OCI-LY1 (cell line): ENCODE measurements around the gene CRNN.

ENCODE experiments used
- EZH2 ChIP-seq: fragments of 200-600 bp; sonication (generic), shearing (Covaris generic); IDR thresholded peaks from 2 replicates; pipeline ENCODE4 v1.8.0; 2017; ENCODE audit warnings: borderline replicate concordance, mixed run types, mild to moderate bottlenecking, antibody characterized with exemption, low read length, moderate library complexity, mixed read lengths
- TF ChIP-seq, protein P1 (sequence below): fragments of 200-600 bp; sonication (generic), shearing (Covaris generic); IDR thresholded peaks from 2 replicates; pipeline ENCODE4 v1.5.1; 2017; ENCODE audit warnings: mild to moderate bottlenecking, antibody characterized with exemption, low read length, moderate library complexity, mixed read lengths

DNA sequence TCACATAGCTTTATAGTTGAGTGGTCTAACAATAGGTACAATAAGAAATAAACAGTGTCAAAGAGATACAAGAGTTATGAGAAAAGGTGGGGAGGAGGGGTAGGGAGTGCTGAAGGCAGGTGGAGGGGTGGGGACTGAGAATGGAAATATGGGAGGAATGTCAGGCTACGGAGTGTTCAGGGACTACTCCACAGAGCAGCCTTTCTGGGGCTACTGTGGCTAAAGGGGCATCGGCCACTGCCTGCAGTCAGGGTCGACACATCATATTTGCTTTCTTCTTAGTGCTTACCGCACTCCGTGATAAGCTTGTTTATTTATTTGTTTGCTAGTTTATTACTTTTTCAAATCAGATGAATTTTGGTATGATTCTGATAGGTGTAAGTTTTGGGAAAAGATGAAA is 34.4 kb upstream of the CRNN start:
- TF ChIP-seq, protein P1, sequence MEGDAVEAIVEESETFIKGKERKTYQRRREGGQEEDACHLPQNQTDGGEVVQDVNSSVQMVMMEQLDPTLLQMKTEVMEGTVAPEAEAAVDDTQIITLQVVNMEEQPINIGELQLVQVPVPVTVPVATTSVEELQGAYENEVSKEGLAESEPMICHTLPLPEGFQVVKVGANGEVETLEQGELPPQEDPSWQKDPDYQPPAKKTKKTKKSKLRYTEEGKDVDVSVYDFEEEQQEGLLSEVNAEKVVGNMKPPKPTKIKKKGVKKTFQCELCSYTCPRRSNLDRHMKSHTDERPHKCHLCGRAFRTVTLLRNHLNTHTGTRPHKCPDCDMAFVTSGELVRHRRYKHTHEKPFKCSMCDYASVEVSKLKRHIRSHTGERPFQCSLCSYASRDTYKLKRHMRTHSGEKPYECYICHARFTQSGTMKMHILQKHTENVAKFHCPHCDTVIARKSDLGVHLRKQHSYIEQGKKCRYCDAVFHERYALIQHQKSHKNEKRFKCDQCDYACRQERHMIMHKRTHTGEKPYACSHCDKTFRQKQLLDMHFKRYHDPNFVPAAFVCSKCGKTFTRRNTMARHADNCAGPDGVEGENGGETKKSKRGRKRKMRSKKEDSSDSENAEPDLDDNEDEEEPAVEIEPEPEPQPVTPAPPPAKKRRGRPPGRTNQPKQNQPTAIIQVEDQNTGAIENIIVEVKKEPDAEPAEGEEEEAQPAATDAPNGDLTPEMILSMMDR: no peak
- TF ChIP-seq EZH2: no peak
